HG02981 (cell line): ENCODE results near the gene ATPAF2.
"Not testable (repeated sequence)": the region's sequence is repeated elsewhere in the genome, so short reads cannot be mapped to it uniquely, and the experiment has no call there.

Experiments used
- ATAC-seq: cut with Tn5 transposase; IDR thresholded peaks from one replicate; pipeline ENCODE4 v1.9.1; 2021; ENCODE audit warnings: mild to moderate bottlenecking, moderate library complexity; ENCODE audit not compliant: unreplicated experiment

Gene ATPAF2

DNA sequence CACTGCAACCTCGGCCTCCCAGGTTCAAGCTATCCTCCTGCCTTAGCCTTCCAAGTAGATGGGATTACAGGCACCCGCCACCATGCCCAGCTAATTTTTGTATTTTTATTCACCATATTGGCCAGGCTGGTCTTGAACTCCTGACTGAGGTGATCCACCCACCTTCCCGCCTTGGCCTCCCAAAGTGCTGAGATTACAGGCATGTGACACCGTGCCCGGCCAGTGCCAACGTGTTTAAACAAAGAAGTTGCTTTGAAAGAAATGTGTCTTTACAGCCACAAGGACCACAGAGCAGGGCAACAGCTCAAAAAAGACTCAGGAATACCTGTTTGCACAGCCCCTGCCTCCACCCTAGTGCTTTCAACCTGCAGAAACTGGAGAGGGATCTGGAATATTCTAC, 25.0 kb downstream of the ATPAF2 start:
- ATAC-seq, result no peak

- ATAC-seq, result no peak
These were observed 27.7 kb downstream of the ATPAF2 start for GRCh38 chr17:18011286-18011685.

DNA sequence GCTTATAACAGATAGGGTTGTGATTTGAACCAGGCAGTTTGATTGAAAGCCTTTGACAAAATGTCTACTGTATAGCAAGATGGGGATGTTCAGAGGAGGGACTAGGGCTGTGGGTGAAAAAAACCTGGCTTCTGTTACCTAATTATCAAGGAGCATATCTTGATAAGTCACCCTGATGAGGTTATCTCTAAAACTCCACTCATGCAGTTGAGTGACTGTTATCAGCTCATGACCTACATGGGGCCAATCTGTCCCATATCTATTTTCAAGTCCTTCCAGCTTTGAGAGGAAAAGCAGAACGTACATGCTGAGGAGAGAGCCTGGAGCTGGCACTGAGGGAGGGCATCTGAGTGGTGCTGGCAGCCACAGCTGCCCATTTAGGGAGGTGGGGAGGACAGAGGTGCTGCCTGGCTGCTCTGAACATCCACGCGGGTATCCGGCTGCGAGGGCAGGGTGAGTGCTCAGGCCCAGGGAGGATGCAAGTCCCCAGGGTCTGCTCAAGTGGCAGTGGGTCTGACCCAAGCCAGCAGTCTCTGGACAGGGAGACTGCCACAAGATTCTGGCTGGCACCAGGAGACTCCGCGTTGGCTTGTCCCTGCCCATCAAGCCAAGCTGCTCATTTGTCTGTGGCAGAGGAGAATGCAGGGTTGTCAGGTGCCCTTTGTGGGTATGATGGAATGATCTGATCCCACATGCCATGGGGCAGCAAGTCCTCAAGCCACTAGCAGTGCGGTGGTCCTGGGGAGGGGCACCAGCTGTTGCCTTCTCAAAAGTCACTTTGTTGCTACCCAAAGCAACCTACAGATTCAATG, 29.2 kb downstream of the ATPAF2 start:
- no peak for ATAC-seq

- ATAC-seq, result no peak
These were observed 30.3 kb downstream of the ATPAF2 start for GRCh38 chr17:18008496-18009268.

DNA sequence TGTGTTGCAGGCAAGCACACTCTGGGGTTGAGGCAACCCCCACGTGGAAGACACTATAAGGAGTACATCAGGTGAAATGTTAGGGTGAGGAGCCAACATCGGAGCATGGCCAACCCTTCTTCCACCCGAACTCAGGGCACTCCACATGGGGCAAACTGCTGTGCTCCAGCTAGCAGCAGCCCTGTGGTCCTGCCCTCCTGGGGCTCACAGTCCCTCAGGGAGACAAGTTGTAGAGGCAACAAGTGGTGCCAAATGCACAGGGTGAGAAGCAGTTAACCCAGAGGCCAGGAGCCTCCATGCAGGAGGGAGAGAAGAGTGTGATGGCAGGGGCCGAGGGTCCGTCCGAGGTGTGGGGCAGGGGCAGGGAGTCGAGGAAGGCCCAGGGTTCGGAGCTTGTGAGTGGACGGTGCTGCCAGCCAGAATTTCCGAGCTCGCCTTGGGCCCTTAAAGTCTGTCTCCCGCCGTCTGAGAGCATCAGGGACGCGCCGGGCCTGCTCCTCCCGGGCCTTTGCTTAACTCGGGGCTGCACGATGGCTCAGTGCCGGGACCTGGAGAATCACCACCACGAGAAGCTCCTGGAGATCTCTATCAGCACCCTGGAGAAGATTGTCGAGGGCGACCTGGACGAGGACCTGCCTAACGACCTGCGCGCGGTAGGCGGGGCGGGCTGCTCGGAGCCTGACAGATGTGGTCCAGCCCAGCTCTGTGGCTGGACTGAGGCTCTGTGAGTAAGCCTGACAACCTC, 32.3 kb downstream of the ATPAF2 start:
- no peak for ATAC-seq

DNA sequence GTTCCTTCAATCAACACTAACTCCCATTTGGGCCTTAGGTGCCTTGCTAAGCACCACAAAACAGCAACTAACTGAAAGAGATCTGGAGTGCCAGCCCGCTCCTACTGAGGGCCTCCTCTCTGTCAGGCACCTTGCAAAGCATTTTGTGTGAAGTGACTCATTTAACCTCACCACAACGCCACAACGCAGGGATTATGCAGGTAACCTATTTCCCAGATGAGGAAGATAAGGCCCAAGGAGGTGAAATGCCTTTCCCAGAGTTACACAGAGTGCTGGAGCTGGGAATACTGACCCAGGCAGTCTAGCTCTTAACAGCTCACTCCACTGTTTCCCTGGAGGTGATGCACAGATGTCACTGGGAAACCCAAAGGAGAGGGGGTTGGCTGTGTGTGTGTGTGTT, 33.5 kb downstream of the ATPAF2 start:
- no peak for ATAC-seq

GRCh38 chr17:18004884-18005305, 34.1 kb downstream of the ATPAF2 start:
- ATAC-seq, result no peak

GRCh38 chr17:18004345-18004744, 34.6 kb downstream of the ATPAF2 start:
- no peak for ATAC-seq

- no peak for ATAC-seq
These were observed 36.8 kb downstream of the ATPAF2 start for GRCh38 chr17:18002171-18002570.

GRCh38 chr17:18000030-18000408, 38.9 kb downstream of the ATPAF2 start:
- no peak for ATAC-seq

DNA sequence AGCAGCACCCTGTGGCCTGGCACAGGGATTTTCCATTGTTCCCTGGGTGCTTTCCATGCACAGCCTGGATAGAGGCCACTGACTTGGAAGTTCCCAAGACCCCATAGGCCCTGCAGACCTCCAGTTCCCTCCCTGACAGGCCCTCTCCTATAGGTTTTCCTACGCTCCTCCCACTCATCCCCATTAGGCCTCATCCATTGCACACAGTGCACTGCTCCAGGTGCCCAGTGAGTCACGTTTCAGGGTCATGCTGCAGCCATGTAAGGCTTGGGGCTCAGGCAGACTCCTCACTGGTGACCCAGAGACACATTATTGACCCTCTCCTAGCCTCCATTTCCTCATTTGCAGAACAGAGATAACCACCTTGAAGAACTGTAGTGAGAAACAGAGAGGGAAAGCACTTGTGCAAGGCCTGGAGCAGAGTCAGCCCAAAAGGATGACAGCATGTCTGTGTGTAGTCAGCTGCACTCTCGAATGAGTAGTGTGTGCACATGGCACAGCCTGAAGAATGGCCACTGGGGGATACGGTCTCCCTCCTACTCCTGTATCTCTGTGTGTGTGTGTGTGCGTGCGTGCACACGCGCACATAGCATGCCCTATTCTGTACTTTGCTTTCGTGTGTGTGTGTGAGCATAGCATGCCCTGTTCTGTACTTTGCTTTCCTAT, 39.5 kb downstream of the ATPAF2 start:
- ATAC-seq, result no peak

DNA sequence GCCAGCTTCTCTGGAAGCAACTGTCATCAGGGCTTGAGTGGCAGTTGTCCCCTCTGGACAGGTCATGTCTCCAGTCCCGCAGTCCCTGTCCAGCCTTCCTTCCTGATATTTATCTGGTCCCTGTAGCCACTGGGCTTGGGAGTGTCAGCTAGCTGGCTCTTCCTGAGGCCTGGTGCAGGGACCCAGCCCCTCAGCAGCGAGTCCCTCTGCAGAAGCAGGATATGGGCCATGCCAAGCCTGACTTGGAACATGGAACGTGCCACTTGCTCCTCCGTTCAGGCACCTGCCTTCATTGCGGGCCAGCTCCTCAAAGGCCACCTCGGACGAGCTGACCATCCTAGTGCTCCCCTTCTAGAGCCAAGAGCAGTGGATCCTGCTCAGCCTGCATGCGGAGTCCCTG, 40.0 kb downstream of the ATPAF2 start:
- ATAC-seq, result no peak

DNA sequence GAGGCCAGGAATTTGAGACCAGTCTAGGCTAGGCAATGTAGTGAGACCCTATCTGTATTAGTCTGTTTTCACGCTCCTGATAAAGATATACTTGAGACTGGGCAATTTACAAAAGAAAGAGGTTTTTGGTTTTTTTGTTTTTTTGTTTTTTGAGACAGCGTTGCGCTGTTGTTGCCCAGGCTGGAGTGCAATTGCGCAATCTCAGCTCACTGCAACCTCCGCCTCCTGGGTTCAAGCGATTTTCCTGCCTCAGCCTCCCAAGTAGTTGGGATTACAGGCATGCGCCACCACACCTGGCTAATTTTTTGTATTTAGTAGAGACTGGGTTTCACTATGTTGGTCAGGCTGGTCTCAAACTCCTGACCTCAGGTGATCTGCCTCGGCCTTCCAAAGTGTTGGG, 43.1 kb downstream of the ATPAF2 start:
- not testable (repeated sequence) for ATAC-seq

DNA sequence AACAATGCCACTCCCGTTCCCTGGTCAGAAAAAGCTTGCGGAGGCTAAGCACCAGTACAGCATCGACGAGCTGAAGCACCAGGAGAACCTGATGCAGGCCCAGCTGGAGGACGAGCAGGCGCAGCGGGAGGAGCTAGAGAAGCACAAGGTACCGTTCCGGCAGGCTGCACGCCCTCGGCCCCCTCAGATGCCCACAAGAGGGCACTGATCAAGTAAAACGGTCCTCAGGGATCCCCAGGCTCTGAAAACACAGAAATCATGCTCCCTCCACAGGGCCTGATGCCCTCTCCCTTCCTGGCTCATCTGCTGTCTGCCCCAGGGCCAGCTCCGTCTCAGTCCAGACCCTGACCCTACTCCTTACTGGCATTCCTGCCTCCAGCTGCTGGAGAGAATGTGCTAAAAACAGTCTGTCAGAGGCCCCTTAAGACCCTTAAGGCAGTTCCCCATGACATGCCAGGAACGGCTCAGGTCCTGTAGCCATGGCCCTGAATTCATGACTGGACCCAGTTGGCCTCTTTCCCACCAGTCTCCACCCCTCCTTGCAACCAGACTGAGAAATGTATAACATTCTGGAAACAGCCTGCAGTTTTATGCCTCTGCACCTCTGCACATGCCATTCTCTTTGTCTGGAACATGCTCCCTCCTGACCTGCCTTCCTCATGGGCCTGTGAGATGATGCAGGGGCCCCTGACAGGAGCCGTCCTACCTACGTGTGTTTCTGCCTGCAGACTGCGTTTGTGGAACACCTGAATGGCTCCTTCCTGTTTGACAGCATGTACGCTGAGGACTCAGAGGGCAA, 44.5 kb downstream of the ATPAF2 start:
- no peak for ATAC-seq

GRCh38 chr17:17993852-17994251, 45.1 kb downstream of the ATPAF2 start:
- ATAC-seq, result no peak

- no peak for ATAC-seq
These were observed 45.6 kb downstream of the ATPAF2 start for GRCh38 chr17:17993366-17993765.

- ATAC-seq, result no peak
These were observed 48.7 kb downstream of the ATPAF2 start for GRCh38 chr17:17990282-17990681.

GRCh38 chr17:17989618-17990017, 49.4 kb downstream of the ATPAF2 start:
- no peak for ATAC-seq

DNA sequence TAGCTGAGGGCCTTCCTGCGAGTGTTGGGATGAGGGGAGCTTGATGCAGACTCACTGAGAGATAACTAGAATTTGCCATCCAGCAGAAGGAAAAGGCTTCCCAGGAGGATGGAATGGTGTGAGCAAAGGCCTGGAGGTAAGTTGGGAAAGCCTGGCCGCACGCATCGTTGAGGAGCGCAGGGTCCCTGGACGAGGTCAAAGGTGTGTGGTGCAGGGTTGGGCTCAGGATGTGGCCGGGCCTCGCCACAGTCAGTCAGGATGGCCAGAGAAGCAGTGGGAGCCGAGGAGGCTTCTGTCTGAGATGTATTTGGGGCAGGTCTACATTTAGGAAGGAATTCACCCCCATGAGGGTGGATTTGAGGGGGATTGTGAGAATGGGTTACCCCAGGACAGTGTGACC, 49.9 kb downstream of the ATPAF2 start:
- ATAC-seq, result no peak

GRCh38 chr17:17988427-17988945, 50.5 kb downstream of the ATPAF2 start:
- ATAC-seq, result no peak
